ENCODE data around the gene HDAC5.
"Not testable (repeated sequence)": the region's sequence is repeated elsewhere in the genome, so short reads cannot be mapped to it uniquely, and the experiment has no call there.

The HDAC5 gene

GRCh38 chr17:44108440-44109311 lies 14.8 kb downstream of the HDAC5 start:
- DNase-seq (ENCODE audit: low read depth), result no peak
- H3K4me3 ChIP-seq (ENCODE audit: low read depth, low read length), result no peak overlapping the region
- TF ChIP-seq, protein P1, sequence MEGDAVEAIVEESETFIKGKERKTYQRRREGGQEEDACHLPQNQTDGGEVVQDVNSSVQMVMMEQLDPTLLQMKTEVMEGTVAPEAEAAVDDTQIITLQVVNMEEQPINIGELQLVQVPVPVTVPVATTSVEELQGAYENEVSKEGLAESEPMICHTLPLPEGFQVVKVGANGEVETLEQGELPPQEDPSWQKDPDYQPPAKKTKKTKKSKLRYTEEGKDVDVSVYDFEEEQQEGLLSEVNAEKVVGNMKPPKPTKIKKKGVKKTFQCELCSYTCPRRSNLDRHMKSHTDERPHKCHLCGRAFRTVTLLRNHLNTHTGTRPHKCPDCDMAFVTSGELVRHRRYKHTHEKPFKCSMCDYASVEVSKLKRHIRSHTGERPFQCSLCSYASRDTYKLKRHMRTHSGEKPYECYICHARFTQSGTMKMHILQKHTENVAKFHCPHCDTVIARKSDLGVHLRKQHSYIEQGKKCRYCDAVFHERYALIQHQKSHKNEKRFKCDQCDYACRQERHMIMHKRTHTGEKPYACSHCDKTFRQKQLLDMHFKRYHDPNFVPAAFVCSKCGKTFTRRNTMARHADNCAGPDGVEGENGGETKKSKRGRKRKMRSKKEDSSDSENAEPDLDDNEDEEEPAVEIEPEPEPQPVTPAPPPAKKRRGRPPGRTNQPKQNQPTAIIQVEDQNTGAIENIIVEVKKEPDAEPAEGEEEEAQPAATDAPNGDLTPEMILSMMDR (IDR thresholded peaks at IDR 0.05; ENCODE audit: insufficient read depth, low read depth, low read length, missing control alignments), result no peak

GRCh38 chr17:44106801-44107200 lies 16.6 kb downstream of the HDAC5 start:
- no peak overlapping the region for H3K4me3 ChIP-seq (ENCODE audit: low read depth, low read length)
- TF ChIP-seq, protein P1 (IDR thresholded peaks at IDR 0.05; ENCODE audit: insufficient read depth, low read depth, low read length, missing control alignments), result no peak
- DNase-seq (ENCODE audit: low read depth), result no peak

DNA sequence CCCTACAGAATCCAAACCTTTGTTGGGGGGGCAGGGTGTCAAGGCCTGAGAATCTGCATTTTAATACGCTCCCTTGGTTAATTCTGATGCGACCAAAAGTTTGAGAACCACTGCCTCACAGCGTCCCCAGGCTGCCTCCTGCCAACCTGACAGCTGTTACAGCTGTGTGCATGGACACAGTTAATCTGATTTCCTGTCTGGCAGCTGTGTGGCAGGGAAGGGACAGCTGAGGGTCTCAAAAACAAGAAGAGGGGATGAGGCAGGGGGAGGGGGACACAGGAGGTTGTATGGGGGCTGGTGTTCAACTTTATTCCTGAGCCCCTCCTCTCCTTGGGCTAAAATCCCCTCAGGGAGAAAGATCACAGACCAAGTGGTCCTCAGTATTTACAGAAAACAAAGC lies 17.5 kb downstream of the HDAC5 start:
- TF ChIP-seq, protein P1 (IDR thresholded peaks at IDR 0.05; ENCODE audit: insufficient read depth, low read depth, low read length, missing control alignments), result no peak
- DNase-seq (ENCODE audit: low read depth), result no peak
- H3K4me3 ChIP-seq (ENCODE audit: low read depth, low read length), result no peak overlapping the region

DNA sequence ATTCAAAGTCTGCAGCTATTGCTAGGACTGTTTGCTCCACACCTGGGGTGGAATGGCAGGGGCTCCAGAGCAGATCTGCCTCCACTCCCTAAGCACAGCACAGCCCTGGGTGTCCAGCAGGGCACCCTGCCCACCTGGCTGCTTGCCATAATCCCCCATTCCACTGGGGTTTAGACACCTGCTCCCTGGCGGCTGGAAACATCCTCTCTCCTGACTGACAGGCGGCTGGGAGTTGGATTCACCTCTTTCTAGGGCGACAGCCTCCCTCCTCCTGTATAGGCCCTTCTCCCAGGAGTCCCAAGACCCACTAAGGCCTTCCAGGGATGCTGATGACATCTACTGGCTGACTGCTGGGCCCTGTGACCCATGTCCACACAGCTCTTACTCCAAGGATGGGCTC lies 18.0 kb downstream of the HDAC5 start:
- no peak overlapping the region for H3K4me3 ChIP-seq (ENCODE audit: low read depth, low read length)
- no peak for DNase-seq (ENCODE audit: low read depth)
- TF ChIP-seq, protein P1 (IDR thresholded peaks at IDR 0.05; ENCODE audit: insufficient read depth, low read depth, low read length, missing control alignments), result no peak

GRCh38 chr17:44102849-44103622 lies 20.4 kb downstream of the HDAC5 start:
- DNase-seq (ENCODE audit: low read depth), result no peak
- TF ChIP-seq, protein P1 (IDR thresholded peaks at IDR 0.05; ENCODE audit: insufficient read depth, low read depth, low read length, missing control alignments), result no peak

DNA sequence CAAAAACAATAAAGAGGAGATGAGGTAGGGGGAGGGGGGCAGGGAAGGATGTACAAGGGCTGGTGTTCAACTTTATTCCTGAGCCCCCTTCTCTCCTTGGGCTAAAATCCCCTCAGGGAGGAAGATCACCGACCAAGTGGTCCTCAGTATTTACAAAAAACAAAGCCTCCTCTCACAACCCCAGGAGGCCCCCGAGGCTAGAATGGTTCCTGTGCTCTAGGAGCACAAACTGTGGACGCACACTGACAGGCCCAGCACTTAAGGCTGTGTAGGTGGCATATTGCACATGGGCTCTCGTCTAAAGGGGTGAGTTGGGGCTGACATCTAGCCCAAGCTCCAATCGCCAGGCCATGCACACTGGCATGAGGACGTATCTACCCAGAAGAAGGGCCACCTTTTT lies 21.6 kb downstream of the HDAC5 start:
- DNase-seq (ENCODE audit: low read depth); H3K4me3 ChIP-seq (ENCODE audit: low read depth, low read length): not testable (repeated sequence)

More at GRCh38 chr17:44102849-44103622, 20.4 kb downstream of the HDAC5 start:
- H3K4me3 ChIP-seq (ENCODE audit: low read depth, low read length), result no peak overlapping the region
